Esophagus squamous epithelium (tissue), 4 donors: ENCODE measurements around the gene MAZ.

Source experiments
- POLR2A ChIP-seq, 4 donors: fragments of 450-650 bp; IDR thresholded peaks; one replicate each; pipeline ENCODE4 v1.6.1; 2017; ENCODE audit warnings: antibody characterized with exemption in 4 of 4, mild to moderate bottlenecking in 4 of 4, moderate library complexity in 3 of 4
- TF ChIP-seq, protein P1 (sequence below), 6 experiments: fragments of 450-650 bp in 4 of 6; fragments of 200-600 bp in 2 of 6; sonication (generic) in 2 of 6; IDR thresholded peaks; one replicate each; pipeline ENCODE4 v1.5.1; 2016 to 2019; ENCODE audit warnings: antibody characterized with exemption in 6 of 6, mild to moderate bottlenecking in 4 of 6, moderate library complexity in 4 of 6

DNA sequence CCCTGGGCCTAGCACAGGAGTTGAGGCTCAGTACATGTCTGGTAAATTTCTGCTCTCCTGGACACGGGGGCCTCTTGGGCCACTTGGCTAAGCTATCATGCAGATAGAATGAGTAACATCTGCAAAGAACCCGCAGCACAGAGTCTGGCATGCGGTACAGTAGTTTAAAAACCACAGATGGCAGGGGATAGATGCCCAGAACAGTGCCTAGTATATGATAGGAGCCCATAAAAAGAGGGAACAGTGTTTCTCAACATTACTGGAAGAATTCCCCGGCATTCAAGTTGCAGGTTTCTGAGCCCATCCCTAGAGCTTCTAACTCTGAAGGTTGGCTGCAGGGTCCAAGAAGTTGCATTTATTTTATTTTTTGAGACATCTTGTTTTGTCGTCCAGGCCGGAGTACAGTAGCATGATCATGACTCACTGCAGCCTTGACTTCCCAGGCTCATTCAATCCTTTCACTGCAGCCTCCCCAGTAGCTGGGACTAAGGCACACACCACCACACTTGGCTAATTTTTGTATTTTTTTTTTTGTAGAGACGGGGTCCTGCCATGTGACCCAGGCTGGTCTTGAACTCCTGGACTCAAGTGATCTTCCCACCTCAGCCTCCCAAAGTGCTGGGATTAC is 50.9 kb downstream of the MAZ start:
- no peak for TF ChIP-seq POLR2A (IDR thresholded peaks at IDR 0.05)
- TF ChIP-seq, protein P1, sequence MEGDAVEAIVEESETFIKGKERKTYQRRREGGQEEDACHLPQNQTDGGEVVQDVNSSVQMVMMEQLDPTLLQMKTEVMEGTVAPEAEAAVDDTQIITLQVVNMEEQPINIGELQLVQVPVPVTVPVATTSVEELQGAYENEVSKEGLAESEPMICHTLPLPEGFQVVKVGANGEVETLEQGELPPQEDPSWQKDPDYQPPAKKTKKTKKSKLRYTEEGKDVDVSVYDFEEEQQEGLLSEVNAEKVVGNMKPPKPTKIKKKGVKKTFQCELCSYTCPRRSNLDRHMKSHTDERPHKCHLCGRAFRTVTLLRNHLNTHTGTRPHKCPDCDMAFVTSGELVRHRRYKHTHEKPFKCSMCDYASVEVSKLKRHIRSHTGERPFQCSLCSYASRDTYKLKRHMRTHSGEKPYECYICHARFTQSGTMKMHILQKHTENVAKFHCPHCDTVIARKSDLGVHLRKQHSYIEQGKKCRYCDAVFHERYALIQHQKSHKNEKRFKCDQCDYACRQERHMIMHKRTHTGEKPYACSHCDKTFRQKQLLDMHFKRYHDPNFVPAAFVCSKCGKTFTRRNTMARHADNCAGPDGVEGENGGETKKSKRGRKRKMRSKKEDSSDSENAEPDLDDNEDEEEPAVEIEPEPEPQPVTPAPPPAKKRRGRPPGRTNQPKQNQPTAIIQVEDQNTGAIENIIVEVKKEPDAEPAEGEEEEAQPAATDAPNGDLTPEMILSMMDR (IDR thresholded peaks at IDR 0.05): no peak
